H1 (cell line): Measurements from ENCODE around the gene IGSF5.

Experiments
- EP300 ChIP-seq, 2 experiments: IDR thresholded peaks; 1 replicate in 1 of 2; 2 replicates in 1 of 2; pipeline ENCODE4 v1.6.1; 2011 to 2012; ENCODE audit warnings: low read depth in 2 of 2, low read length in 2 of 2, mild to moderate bottlenecking in 2 of 2, borderline replicate concordance in 1 of 2, inconsistent platforms in 1 of 2, moderate library complexity in 1 of 2
- GABPA ChIP-seq: IDR thresholded peaks from 2 replicates; pipeline ENCODE4 v1.6.1; 2011; ENCODE audit warnings: mild to moderate bottlenecking, low read length, moderate library complexity, borderline replicate concordance; ENCODE audit not compliant: insufficient read depth
- POLR2AphosphoS5 ChIP-seq: IDR thresholded peaks from 2 replicates; pipeline ENCODE4 v1.6.1; 2011; ENCODE audit warnings: low read depth, low read length
- TAF1 ChIP-seq: IDR thresholded peaks from 2 replicates; pipeline ENCODE4 v1.6.1; 2011; ENCODE audit warnings: mild to moderate bottlenecking, low read depth, low read length
- YY1 ChIP-seq: IDR thresholded peaks from 2 replicates; pipeline ENCODE4 v1.6.1; 2011; ENCODE audit warnings: low read depth, mild to moderate bottlenecking, low read length
- TF ChIP-seq, protein P1 (sequence below), 3 experiments: IDR thresholded peaks; 1 replicate in 2 of 3; 2 replicates in 1 of 3; pipeline versions ENCODE4 v1.5.1 to v1.6.1; 2011; ENCODE audit warnings: low read length in 3 of 3, mild to moderate bottlenecking in 3 of 3, inconsistent platforms in 2 of 3, low read depth in 1 of 3, moderate library complexity in 1 of 3; ENCODE audit not compliant: insufficient read depth in 1 of 3; ENCODE audit errors: control extremely low read depth in 1 of 3

DNA sequence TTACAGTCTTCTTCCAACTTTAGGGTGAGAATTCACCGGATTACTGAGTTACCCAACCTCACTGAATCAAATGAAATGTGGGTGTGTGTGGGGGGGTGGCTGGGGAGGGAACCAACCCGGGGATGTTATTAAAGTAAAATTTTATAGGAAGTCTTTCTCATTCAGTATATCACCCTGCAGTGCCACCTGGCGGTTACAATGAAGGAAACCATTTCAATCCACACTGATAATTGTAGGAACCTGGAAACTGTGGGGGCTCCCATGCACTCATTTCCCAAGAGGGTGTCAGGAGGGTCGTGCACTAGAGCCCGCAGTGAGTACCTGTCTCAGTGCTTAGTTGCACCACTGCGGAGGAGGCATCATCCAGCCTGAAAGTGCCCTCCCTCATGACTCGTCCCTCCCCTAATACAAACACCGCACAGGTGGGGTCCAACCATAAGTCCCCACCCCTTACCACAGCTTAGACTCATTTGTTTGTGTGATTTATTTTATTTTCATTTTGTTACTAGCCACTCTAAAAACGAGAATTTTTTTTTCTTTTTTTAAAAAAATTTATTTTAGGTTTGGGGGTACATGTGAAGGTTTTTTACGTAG lies 29.1 kb upstream of the IGSF5 start:
- TF ChIP-seq TAF1 (no peak), GABPA (no peak), EP300 (IDR thresholded peaks at IDR 0.05; ENCODE audit: borderline replicate concordance in 1 of 2, low read depth in 2 of 2, low read length in 2 of 2) (no peak), YY1 (no peak), POLR2AphosphoS5 (no peak)
- TF ChIP-seq, protein P1, sequence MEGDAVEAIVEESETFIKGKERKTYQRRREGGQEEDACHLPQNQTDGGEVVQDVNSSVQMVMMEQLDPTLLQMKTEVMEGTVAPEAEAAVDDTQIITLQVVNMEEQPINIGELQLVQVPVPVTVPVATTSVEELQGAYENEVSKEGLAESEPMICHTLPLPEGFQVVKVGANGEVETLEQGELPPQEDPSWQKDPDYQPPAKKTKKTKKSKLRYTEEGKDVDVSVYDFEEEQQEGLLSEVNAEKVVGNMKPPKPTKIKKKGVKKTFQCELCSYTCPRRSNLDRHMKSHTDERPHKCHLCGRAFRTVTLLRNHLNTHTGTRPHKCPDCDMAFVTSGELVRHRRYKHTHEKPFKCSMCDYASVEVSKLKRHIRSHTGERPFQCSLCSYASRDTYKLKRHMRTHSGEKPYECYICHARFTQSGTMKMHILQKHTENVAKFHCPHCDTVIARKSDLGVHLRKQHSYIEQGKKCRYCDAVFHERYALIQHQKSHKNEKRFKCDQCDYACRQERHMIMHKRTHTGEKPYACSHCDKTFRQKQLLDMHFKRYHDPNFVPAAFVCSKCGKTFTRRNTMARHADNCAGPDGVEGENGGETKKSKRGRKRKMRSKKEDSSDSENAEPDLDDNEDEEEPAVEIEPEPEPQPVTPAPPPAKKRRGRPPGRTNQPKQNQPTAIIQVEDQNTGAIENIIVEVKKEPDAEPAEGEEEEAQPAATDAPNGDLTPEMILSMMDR (IDR thresholded peaks at IDR 0.05; ENCODE audit: control extremely low read depth in 1 of 3, insufficient read depth in 1 of 3, low read depth in 1 of 3, low read length in 3 of 3), result peak in 2 of 3 experiments; percentile 50 to 55; a peak in 3 of 4 replicates
